ENCODE data around the gene VPS52.

The VPS52 gene

GRCh38 chr6:33271468-33272274, at the start of gene VPS52, which contains the start of gene RPS18:
TSS of gene VPS52 (minus strand) at chr6:33271876. CDS start at chr6:33271675, 201 bp downstream.
TSS of gene RPS18 (plus strand) at chr6:33272075. CDS start at chr6:33272120, 45 bp downstream.
- DNase-seq (ENCODE audit: low read depth), result peak; percentile 81

- no peak for DNase-seq (ENCODE audit: low read depth)
These were observed 49.6 kb upstream of the VPS52 start for GRCh38 chr6:33321227-33321626.

GRCh38 chr6:33320315-33321181, 48.9 kb upstream of the VPS52 start:
- DNase-seq (ENCODE audit: low read depth), result no peak

GRCh38 chr6:33319939-33320314, 48.3 kb upstream of the VPS52 start:
- DNase-seq (ENCODE audit: low read depth), result no peak

- no peak for DNase-seq (ENCODE audit: low read depth)
These were observed 46.9 kb upstream of the VPS52 start for GRCh38 chr6:33318426-33319073.

GRCh38 chr6:33317669-33318425, 46.2 kb upstream of the VPS52 start, which contains the start of gene ZBTB22:
TSS of gene ZBTB22 (minus strand) at chr6:33317744. CDS start at chr6:33316916, 828 bp downstream.
- peak; percentile 88 for DNase-seq (ENCODE audit: low read depth)

GRCh38 chr6:33317419-33317668, 45.7 kb upstream of the VPS52 start:
- peak; percentile 52 for DNase-seq (ENCODE audit: low read depth)

GRCh38 chr6:33316603-33317418, 45.1 kb upstream of the VPS52 start:
- DNase-seq (ENCODE audit: low read depth), result no peak

GRCh38 chr6:33315793-33316602, 44.3 kb upstream of the VPS52 start:
- no peak for DNase-seq (ENCODE audit: low read depth)

- no peak for DNase-seq (ENCODE audit: low read depth)
These were observed 43.5 kb upstream of the VPS52 start for GRCh38 chr6:33314943-33315792.

- DNase-seq (ENCODE audit: low read depth), result no peak
These were observed 42.9 kb upstream of the VPS52 start for GRCh38 chr6:33314515-33314942.

GRCh38 chr6:33313709-33314514, 42.2 kb upstream of the VPS52 start, which contains the start of gene TAPBP:
TSS of gene TAPBP (minus strand) at chr6:33314078. CDS start at chr6:33314041, 37 bp downstream.
- DNase-seq (ENCODE audit: low read depth), result peak; percentile 65

- DNase-seq (ENCODE audit: low read depth), result no peak
These were observed 41.5 kb upstream of the VPS52 start for GRCh38 chr6:33313105-33313708.

- DNase-seq (ENCODE audit: low read depth), result peak; percentile 64
These were observed 40.9 kb upstream of the VPS52 start for GRCh38 chr6:33312361-33313104.

- no peak for DNase-seq (ENCODE audit: low read depth)
These were observed 34.7 kb upstream of the VPS52 start for GRCh38 chr6:33306356-33306755.

- DNase-seq (ENCODE audit: low read depth), result no peak
These were observed 33.4 kb upstream of the VPS52 start for GRCh38 chr6:33305052-33305451.

- no peak for DNase-seq (ENCODE audit: low read depth)
These were observed 32.5 kb upstream of the VPS52 start for GRCh38 chr6:33304216-33304615.
